Fibroblast of gingiva (primary cell): ENCODE measurements around the gene WBP2NL.

ENCODE experiments used
- DNase-seq: peaks from one replicate; pipeline ENCODE4 v3.0.0-alpha.2; 2011; ENCODE audit warnings: low read depth

The WBP2NL gene

DNA sequence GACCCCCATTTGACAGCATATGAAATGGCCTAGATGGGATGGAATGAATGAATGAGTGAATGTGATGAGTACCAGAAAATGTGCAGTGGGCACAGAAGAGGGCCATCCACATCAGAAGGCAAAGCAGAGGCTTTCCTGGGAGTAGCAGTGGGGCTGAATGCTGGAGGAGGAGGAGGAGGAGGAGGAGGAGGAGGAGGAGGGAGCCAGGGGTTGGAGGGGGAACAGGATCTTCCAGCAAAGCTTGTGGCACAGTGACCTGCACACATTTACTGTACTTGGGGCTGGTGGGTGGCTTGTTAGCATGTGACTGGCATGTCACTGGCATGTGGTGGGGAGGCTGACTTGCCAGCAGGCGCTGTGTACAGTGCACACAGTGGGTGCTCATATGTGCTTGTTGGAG, 19.9 kb upstream of the WBP2NL start:
- no peak for DNase-seq

DNA sequence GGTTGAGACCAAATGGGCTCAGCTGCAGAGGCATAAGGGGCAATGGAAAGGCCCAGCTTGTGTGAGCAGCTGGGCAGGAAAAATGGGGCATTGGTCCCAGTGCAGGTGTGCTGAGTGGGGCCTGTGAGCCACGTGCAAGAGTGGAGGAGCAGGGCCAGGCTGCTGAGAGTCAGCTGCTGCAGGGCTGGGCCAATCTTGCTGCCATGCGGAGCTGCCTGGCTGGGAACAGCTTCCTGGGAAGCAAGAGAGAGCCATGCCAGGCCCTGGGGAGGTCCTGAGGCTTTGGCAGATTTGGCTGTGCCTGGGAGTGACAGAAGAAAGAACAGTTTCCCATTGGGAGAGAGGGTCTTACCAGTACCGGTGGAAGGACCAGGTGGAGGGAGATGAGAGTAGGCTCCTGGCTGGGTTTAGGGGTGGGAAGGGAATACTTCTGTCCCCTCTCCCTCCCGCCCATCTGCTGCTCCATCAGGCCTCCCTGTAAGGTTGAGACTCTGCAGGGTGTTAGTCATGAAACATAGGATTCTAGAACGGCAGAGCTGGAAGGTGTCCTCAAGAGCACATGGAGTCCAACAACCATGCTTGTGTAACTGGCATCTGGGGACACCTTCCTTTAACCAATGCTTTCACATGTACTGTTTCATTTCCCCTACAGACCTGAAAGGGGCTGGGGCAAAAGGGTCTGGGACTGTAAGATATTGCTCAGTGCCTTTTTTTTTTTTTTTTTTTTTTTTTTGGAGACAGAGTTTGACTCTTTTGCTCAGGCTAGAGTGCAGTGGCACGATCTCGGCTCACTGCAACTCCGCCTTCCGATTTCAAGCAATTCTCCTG, 19.0 kb upstream of the WBP2NL start:
- DNase-seq, result no peak

DNA sequence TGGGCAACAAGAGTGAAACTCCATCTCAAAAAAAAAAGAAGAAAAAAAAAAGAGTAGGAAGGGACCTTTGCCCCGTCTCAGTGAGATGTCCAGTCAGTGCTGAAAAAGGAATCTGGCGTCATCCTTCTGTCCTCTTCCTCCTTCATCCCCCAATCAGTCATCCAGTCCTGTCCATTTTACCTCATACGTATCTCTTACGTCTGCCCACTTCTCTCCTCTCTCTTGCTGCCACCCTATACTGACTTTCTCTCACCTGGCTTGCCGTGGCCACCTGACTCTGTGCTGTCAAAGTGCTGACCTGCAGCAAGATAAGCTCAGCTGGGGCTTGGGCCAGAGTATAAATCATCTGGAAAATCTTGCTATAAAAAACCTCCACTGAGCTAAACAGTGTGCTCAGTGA, 15.7 kb upstream of the WBP2NL start:
- no peak for DNase-seq

DNA sequence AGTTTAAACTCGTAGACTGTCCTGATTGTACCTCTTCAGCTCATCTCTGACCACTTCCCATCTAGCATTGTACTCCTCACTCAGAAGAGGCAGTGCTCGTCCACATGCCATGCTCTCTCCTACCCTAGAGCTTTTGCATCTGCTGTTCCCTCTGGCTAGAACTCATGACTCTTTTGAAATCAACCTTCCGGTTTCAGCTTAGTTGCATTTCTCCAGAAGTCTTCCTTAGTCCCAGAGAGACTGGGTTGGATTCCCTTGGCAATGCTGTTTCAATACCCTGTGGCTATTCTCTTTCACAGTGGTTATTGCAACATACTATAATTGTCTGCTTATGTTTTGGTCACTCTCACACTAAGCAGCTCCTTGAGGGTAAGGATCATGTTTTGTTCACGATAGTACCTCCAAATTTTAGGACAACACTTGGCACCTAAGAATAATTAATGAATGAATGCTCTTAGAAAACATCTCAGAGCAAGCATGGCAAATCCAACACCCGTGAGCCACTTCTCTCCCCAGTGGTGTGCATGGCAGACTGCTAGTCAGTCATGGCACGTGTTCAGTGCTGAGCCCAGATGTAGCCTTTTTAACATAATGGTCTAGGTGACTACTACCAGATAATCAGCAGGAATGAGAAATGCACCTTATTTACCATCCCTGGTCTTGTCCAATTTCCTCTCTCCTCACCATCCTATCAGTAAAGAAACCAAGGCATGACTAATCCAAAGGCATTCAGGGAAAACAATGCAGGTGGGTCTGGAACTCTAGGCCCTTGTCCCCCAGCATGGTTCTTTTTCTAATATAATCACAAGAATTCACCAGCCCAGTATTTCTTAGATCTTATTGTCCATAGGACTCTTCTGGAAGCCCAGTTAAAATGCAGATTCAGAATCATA, 14.8 kb upstream of the WBP2NL start:
- DNase-seq, result peak; percentile 93

- no peak for DNase-seq
Measured at GRCh38 chr22:41987276-41987675, 11.3 kb upstream of the WBP2NL start.

DNA sequence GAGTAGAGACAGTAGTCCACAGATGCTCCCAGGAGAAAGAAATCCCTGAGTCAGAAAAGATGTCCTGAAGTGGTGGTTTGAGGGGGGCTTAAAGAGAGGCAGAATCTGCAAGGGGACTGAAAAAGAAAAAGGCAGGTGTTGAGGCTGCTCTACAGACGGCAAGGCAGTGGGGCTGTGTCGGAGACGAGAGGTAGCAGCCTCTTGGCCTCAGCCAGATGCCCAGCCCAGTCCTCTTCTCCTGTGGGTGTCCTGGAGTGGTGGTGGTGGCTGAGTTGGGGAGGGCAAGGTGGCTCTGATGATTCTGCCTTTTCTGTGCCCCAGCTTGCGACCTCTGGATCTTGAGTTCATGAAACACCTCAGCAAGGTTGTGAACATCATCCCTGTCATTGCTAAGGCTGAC, 9.3 kb upstream of the WBP2NL start:
- DNase-seq, result no peak

DNA sequence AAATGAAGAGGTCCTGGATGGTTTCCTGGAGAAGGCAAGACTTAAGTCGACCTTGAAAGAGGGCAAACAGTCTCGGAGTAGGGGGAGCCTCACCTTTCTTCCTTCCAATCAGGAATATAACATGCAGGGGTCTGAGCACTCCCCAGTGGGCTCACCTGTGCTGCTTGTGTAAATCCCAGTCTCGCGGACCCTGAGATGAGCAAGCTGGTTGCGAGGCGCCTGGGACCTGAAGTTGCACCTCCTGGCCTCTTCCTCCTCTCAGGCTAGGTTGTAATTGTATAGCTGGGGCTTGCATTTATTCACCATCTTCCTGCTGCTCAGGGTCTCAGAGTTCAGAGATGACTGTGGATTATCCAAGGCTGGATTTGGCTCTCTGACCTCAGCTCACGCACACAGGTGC, 7.5 kb upstream of the WBP2NL start:
- DNase-seq, result no peak

- no peak for DNase-seq
Measured at GRCh38 chr22:41992496-41992895, 6.1 kb upstream of the WBP2NL start.

- DNase-seq, result no peak
Measured at GRCh38 chr22:41995211-41995610, 3.4 kb upstream of the WBP2NL start.

- DNase-seq, result no peak
Measured at GRCh38 chr22:41996826-41997225, 1.8 kb upstream of the WBP2NL start.

GRCh38 chr22:42000466-42000865, 1.9 kb downstream of the WBP2NL start:
- DNase-seq, result no peak

DNA sequence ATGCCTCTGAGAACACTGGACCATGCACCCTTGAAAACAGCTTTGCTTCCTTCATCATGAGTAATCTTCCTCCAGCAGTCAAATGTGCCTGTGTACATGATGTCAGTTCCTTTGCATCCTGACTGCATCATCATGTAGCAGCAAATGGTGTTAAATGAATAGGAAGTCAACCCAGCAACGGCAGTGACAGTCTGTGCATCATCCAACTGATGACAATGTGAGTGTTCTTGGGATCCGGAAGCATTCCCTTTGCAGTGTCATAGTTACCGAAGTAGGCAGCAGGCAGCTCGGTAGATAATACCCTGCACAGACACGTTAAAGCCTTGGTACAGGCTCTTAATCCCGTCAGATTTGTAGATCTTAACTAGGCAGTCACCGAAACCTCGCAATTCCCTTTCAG, 2.5 kb downstream of the WBP2NL start:
- DNase-seq, result no peak

DNA sequence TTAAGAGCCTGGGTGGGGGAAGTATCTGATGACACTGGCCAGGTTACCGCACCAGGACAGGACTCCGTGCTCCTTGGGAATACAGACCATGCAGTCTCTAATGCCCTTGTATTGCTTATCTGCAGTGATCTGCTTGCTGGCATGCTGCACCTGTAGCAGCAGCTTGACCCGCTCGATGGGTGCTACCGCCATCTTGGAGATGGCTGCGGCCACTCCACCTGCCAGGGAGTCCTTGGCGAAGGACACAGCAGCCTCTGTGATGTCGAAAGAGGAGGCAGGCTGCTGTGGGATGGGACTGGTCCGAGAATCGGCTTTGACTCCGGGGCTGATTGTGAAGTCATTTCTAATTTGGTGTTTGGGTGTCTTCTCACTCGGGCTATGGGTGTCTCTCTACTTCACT, 3.1 kb downstream of the WBP2NL start:
- no peak for DNase-seq

DNA sequence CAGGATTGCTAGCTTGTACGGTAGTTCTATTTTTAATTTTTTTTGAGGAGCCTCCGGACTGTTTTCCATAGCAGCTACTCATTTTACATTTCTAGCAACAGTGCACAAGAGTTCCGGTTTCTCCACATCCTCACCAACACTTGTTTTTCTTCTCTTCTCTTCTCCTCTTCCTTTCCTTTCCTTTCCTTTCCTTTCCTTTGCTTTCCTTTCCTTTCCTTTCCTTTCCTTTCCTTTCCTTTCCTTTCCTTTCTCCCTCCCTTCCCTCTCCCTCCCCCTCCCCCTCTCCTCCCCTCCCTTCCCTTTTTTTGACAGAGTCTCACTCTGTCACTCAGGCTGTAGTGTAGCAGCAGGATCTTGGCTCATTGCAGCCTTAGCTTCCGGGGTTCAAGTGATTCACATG, 9.3 kb downstream of the WBP2NL start:
- no peak for DNase-seq

GRCh38 chr22:42010778-42011177, 12.2 kb downstream of the WBP2NL start:
- DNase-seq, result no peak

GRCh38 chr22:42013385-42013784, 14.8 kb downstream of the WBP2NL start:
- no peak for DNase-seq

DNA sequence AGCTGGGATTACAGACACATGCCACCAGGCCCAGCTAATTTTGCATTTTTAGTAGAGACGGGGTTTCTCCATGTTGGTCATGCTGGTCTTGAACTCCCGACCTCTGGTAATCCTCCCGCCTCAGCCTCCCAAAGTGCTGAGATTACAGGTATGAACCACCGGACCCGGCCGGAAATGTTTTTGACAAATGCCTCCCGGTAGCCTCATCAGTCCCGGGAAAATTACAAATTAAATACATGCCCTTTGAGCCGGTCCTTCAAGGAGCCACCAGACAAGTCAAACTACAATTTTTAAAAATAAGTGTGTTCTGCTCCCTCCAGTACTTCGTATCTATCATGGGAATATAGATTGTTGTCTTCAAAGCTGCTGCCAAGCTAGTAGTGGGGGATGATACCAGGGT, 17.5 kb downstream of the WBP2NL start:
- DNase-seq, result no peak

DNA sequence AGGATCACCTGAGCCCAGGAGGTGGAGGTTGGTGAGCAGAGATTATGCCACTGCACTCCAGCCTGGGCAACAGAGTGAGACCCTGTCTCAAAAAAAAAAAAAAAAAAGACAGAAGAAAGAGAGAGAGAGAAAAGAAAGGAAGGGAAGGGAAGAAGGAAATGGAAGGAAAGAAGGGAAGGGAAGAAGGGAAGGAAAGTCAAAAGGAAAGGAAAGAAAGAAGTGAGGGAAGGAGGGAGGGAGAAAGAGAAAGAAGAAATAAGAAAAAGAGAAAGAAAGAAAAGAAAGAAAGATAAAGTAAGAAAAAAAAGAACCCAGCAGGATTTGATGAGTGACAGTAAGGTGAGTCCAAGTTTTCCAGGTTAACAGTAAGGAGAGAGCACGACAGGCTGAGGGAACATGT, 19.6 kb downstream of the WBP2NL start:
- no peak for DNase-seq

DNA sequence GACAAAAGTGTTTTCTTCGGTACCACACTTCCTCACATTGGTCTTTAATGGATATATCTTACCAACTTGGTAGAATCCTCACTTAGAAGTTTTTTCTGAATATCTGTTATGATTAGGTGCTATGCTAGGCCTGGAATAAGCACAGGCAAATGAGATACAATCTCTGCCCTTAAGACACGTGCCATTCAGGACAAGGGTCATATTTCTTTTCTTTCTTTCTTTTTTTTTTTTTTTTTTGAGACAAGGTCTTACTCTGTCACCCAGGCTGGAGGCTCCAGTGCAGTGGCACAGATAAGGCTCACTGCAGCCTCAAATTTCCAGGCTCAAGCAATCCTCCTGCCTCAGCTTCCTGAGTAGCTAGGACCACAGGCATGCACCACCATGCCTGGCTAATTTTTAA, 23.0 kb downstream of the WBP2NL start:
- DNase-seq, result no peak

DNA sequence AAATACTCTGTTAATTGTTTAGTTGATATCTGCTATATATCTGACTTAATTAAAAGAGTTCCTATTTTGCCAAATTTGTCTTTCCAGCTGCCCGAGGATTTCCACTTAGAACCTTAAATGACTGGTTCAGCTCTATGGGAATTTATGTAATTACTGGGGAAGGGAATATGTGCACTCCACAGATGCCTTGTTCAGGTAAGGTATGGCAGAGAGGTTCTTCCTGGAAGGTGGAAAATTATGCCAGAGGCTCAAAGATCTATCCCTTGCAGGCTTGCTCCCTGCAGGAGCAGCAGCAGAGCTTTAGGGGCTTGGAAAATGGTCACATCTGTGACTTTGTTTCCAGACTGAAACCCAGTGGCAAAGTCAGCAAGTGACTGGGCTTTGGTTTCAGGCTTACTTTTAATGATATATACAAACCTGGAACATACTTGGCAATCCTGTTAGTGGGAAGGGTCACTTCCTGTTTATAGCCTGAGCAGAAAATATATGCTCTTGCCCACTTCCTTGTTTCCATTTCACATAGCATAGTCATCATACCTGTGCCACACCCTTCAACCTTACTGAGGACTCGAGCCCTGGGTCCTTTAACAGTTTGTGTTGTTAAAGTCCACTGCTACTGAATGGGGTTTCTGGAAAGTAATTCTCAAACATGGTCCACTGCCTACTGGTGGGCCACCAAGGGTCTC, 23.7 kb downstream of the WBP2NL start:
- DNase-seq, result no peak

DNA sequence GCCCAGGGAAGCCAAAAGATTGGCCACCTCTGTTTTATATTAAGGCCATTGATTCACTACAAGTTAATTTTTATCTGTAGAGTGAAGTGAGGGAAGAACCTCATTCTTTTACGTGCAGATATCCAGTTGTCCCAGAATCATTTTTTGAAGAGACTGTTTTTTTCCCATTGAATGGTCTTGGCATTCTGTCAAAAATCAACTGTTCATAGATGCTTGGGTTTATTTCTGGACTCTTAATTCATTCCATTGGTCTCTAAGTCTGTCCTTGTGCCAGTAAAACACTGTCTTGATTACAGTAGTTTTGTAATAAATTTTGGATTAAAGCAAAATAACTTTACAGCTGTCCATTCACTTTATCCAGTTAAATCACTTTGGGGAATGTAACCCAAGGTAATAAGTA, 26.8 kb downstream of the WBP2NL start:
- peak; percentile 7 for DNase-seq

GRCh38 chr22:42026705-42027104, 28.1 kb downstream of the WBP2NL start:
- DNase-seq, result no peak
